ENCODE results near the gene GPRC5C.

Gene GPRC5C

DNA sequence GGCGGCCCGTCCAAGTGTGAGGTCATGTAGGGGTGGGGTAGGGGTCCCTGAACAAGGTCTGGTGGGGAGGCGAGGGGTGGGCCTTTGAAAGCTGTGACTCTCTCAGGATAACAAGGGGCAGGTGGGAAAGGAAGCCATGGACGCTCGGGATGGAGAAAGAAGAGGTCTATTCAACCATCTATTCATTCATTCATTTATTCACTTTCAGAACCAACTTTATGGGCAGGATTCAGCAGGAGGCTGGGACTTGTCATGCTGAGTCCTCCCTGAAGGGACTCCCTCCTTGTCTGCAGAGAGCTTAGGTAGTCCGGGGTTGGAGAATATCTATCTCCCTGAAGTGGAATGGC is 25.9 kb downstream of the GPRC5C start:
- FAIRE-seq (no peak), DNase-seq (ENCODE audit: insufficient read length, low spot score) (no peak)
- no peak for TF ChIP-seq CTCF (IDR thresholded peaks at IDR 0.05; ENCODE audit: insufficient read depth, missing control alignments)

DNA sequence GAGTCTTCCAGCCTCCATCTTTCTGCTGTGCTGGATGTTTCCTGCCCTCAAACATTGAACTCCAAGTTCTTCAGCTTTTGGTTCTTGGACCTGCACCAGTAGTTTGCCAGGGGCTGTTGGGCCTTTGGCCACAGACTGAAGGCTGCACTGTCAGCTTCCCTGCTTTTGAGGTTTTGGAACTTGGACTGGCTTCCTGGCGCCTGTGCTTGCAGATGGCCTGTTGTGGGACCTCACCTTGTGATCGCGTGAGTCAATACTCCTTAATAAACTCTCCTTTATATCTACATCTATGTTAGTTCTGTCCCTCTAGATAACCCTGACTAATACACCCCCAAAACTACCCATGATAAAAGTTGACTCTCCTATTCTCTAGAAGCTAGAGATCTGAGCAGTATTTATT is 26.9 kb downstream of the GPRC5C start:
- FAIRE-seq (no peak), DNase-seq (ENCODE audit: insufficient read length, low spot score) (no peak)
- no peak for TF ChIP-seq CTCF (IDR thresholded peaks at IDR 0.05; ENCODE audit: insufficient read depth, missing control alignments)

- FAIRE-seq, result no peak
- TF ChIP-seq CTCF (IDR thresholded peaks at IDR 0.05; ENCODE audit: insufficient read depth, missing control alignments), result no peak
- DNase-seq (ENCODE audit: insufficient read length, low spot score), result no peak
These were observed 27.7 kb downstream of the GPRC5C start for GRCh38 chr17:74459622-74460021.

GRCh38 chr17:74460241-74460640 is 28.4 kb downstream of the GPRC5C start:
- DNase-seq (ENCODE audit: insufficient read length, low spot score), result no peak
- FAIRE-seq, result no peak
- no peak for TF ChIP-seq CTCF (IDR thresholded peaks at IDR 0.05; ENCODE audit: insufficient read depth, missing control alignments)

- no peak for TF ChIP-seq CTCF (IDR thresholded peaks at IDR 0.05; ENCODE audit: insufficient read depth, missing control alignments)
- no peak for FAIRE-seq
- DNase-seq (ENCODE audit: insufficient read length, low spot score), result no peak
These were observed 29.1 kb downstream of the GPRC5C start for GRCh38 chr17:74460996-74461395.

- TF ChIP-seq CTCF (IDR thresholded peaks at IDR 0.05; ENCODE audit: insufficient read depth, missing control alignments), result no peak
- no peak for DNase-seq (ENCODE audit: insufficient read length, low spot score)
- FAIRE-seq, result no peak
These were observed 29.7 kb downstream of the GPRC5C start for GRCh38 chr17:74461611-74462010.

DNA sequence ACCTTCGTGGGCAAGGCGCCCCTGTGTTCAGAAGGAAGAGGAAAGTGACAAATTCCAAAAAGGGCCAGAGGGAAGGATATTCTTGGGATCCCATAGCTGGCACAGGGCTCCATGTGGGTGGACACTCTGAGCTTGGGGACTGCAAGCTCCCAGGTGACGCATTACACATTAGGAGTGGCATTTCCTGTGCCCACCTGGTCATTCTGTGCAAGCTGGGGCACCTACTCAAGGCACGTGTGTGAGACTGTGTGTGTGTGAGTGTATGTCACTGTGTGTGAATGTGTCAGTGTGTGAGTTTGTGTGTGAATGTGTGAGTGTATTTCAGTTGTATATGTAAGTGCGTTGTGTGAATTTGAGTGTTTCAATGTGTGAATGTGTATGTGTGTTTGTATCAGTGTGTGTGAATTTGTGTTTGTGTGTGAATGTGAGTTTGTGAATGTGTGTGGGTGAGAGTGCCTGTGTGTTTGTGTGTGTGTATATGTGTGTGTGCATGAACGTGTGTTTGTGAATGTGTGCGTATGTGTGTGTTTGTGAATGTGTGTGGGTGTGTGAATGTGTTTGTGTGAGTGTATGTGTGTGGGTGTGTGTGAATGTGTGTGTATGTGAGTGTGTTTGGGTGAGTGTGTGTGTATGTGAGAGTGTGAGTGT is 33.0 kb downstream of the GPRC5C start:
- FAIRE-seq (no peak), DNase-seq (ENCODE audit: insufficient read length, low spot score) (no peak)
- no peak for TF ChIP-seq CTCF (IDR thresholded peaks at IDR 0.05; ENCODE audit: insufficient read depth, missing control alignments)

All from D721Med (cell line).